NCI-H128 (cell line): Measurements from ENCODE around the gene ZNF563.

Experiments
- DNase-seq: peaks from one replicate; lab custom pipeline; 2025; ENCODE audit not compliant: unreplicated experiment; lab: John Stamatoyannopoulos, UW

The ZNF563 gene

GRCh38 chr19:12294249-12295158 lies 38.9 kb downstream of the ZNF563 start, which contains the start of gene ZNF44:
Gene ZNF44, minus strand, starts transcription at chr19:12294883. Its CDS starts 189 bp downstream, at chr19:12294694.
- DNase-seq = peak; percentile 93

- DNase-seq = no peak
These were observed 39.6 kb downstream of the ZNF563 start for GRCh38 chr19:12293777-12294248.

DNA sequence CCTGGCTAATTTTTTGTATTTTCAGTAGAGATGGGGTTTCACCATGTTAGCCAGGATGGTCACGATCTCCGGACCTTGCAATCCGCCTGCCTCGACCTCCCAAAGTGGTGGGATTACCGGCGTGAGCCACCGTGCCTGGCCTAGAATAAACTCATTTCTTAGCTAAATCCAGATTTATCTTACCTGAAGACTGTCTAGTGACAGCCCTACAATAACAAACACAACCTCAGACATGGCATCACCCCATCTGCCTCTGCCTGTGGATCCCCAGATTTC lies 43.7 kb downstream of the ZNF563 start:
- DNase-seq = no peak

GRCh38 chr19:12287958-12288500 lies 45.4 kb downstream of the ZNF563 start:
- DNase-seq = no peak

DNA sequence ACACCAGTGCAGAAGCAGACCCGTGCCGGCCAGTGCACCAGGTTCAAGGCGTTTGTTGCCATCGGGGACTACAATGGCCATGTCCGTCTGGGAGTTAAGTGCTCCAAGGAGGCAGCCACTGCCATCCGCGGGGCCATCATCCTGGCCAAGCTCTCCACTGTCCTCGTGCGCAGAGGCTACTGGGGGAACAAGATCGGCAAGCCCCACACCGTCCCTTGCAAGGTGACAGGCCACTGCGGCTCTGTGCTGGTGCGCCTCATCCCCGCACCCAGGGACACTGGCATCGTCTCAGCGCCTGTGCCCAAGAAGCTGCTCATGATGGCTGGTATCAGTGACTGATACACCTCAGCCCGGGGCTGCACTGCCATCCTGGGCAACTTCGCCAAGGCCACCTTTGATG lies 48.8 kb downstream of the ZNF563 start:
- no peak for DNase-seq

DNA sequence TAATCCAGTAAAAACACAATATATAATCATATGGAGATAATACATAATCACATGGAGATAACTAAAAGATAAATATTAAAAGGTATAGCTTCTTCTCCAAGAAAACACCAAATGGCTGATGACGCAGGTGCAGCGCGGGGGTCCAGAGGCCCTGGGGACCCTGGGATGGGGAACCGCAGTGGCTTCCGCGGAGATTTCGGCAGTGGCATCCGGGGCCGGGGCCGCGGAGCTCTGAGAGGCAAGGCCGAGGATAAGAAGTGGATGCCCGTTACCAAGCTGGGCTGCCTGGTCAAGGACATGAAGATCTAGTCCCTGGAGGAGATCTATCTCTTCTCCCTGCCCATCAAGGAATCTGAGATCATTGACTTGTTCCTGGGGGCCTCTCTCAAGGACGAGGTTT lies 49.2 kb downstream of the ZNF563 start:
- no peak for DNase-seq

- no peak for DNase-seq
These were observed 54.7 kb downstream of the ZNF563 start for GRCh38 chr19:12278713-12279112.

- DNase-seq = no peak
These were observed 60.2 kb downstream of the ZNF563 start for GRCh38 chr19:12272980-12273901.

DNA sequence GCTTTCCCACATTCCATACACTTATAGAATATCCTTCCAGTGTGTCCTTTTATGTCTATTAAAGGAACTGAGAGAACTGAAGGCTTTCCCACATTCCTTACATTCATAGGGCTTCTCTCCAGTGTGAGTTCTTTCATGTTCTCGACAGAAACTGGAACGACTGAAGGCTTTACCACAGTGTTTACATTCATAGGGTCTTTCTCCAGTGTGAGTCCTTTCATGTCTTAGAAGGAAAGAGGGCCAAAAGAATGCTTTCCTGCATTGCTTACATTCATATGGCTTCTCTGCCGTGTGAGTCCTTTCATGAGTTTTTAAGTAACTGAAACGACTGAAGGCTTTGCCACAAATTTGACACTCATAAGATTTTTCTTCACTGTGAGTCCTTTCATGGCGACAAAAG lies 61.0 kb downstream of the ZNF563 start:
- no peak for DNase-seq

DNA sequence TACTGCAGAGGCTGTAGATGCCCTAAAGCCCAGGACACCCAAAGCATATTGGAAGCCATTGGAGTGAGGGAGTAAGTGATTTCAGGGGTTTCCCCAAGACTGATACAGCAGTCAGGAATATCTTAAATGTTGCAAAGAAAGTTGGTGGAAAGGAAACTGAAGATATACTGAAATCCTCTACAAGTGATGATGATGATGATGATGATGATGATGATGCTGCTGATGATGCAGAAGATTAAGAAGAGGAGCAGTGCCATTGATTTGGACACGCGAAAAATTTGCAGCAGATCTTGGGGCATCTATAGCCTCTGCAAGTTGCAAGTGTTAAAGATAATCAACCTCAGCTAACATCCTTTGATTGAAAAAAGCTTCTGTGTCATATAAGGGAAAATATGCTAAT lies 62.6 kb downstream of the ZNF563 start:
- DNase-seq = no peak
